Fibroblast of lung (primary cell): ENCODE measurements around the gene SNRPD3. TPM values are rescaled to one million over a fixed set of nuclear protein-coding genes. Genes with fewer than 3 reads are reported as not detected.
A peak's percentile ranks its signal among the peaks of the same experiment; 100 is the strongest.

Source experiments
- DNase-seq, 2 donors: peaks; one replicate each; pipeline versions ENCODE4 v3.0.0 to v3.0.0-alpha.2; 2010; ENCODE audit warnings: low read depth in 2 of 2
- H2AFZ ChIP-seq: 2 replicates; pipeline ENCODE4 v1.5.1; 2012; ENCODE audit warnings: low read length, control low read depth, inconsistent platforms
- H3K27ac ChIP-seq: 2 replicates; pipeline ENCODE4 v1.5.1; 2011; ENCODE audit warnings: low read length, control low read depth; ENCODE audit not compliant: insufficient read depth
- H3K27me3 ChIP-seq: 2 replicates; pipeline ENCODE4 v1.5.1; 2011; ENCODE audit warnings: mild to moderate bottlenecking, low read length; ENCODE audit not compliant: control insufficient read depth, insufficient read depth
- H3K36me3 ChIP-seq: 2 replicates; pipeline ENCODE4 v1.5.1; 2011; ENCODE audit warnings: low read length; ENCODE audit not compliant: control insufficient read depth, insufficient read depth
- H3K4me1 ChIP-seq: 2 replicates; pipeline ENCODE4 v1.5.1; 2011; ENCODE audit warnings: low read length; ENCODE audit not compliant: control insufficient read depth, insufficient read depth; ENCODE audit errors: extremely low read depth
- H3K4me2 ChIP-seq: 2 replicates; pipeline ENCODE4 v1.5.1; 2011; ENCODE audit warnings: low read length, control low read depth; ENCODE audit not compliant: insufficient read depth; ENCODE audit errors: extremely low read depth
- H3K4me3 ChIP-seq, 4 experiments: fragments of 200-600 bp in 1 of 4; sonication (generic) in 1 of 4; replicated peaks in 1 of 4; 2 replicates each; pipeline ENCODE4 v1.5.1; 2011 to 2016; ENCODE audit warnings: low read length in 4 of 4, low read depth in 3 of 4, mild to moderate bottlenecking in 3 of 4, control low read depth in 2 of 4, inconsistent platforms in 1 of 4, mixed read lengths in 1 of 4; ENCODE audit not compliant: insufficient read depth in 1 of 4; ENCODE audit errors: control extremely low read depth in 1 of 4
- H3K79me2 ChIP-seq: 2 replicates; pipeline ENCODE4 v1.5.1; 2012; ENCODE audit warnings: mild to moderate bottlenecking, low read length, inconsistent platforms; ENCODE audit not compliant: control insufficient read depth, insufficient read depth
- H3K9ac ChIP-seq: 2 replicates; pipeline ENCODE4 v1.5.1; 2011; ENCODE audit warnings: mild to moderate bottlenecking, low read length, control low read depth; ENCODE audit not compliant: insufficient read depth
- H3K9me3 ChIP-seq: 2 replicates; pipeline ENCODE4 v1.5.1; 2012; ENCODE audit warnings: low read depth, low read length; ENCODE audit not compliant: control insufficient read depth, insufficient read depth
- H4K20me1 ChIP-seq: 2 replicates; pipeline ENCODE4 v1.5.1; 2011; ENCODE audit warnings: low read length; ENCODE audit not compliant: control insufficient read depth, insufficient read depth; ENCODE audit errors: extremely low read depth
- EZH2 ChIP-seq: IDR thresholded peaks from 2 replicates; pipeline ENCODE4 v1.5.1; 2012; ENCODE audit warnings: low read length, control low read depth, mild to moderate bottlenecking; ENCODE audit errors: missing control alignments
- polyA plus RNA-seq, 2 donors: library from polyadenylated mRNA; depleted of rRNA in 1 of 2; stranded (reverse) in 1 of 2; unstranded in 1 of 2; fragments of >200 nt; gene quantifications; 2 replicates each; pipeline ENCODE4 v1.2.1, GENCODE V29; 2011 to 2012; ENCODE audit warnings: missing spikeins in 1 of 2
- total RNA-seq: library from RNA; depleted of rRNA; stranded (reverse); fragments of >200 nt; gene quantifications from 2 replicates; pipeline ENCODE4 v1.2.1, GENCODE V29; 2014
- TF ChIP-seq, protein P1 (sequence below), 2 donors: IDR thresholded peaks in 1 of 2; conservative IDR thresholded peaks in 1 of 2; 1 replicate in 1 of 2; 2 replicates in 1 of 2; pipeline ENCODE4 v1.5.1; 2011 to 2012; ENCODE audit warnings: low read length in 2 of 2, control low read depth in 1 of 2, inconsistent platforms in 1 of 2, low read depth in 1 of 2, mild to moderate bottlenecking in 1 of 2

The SNRPD3 gene
- total and polyA plus RNA-seq, 2 donors (not counting 1 experiment from before 2014, with no cell fraction given): 114 to 151 TPM

DNA sequence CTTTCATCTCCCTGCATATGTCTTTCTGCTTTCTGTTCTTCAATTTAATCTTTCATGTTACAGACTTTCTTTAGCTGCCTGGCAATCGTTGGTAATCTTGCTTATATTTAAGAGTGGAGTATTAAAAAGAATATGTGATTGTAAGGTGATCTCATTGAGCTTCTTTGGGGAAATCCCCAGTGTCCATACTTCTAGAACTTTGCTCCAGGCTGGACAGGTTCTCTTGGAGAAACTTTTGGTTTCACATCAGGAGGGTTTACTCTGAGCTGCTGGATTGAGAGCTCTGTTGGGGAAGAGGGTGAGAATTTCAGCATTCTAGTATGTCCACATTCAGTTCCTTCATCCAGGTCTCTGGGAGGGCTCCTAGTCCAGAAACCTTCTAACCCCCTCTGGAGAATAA is 21.0 kb downstream of the SNRPD3 start:
- Histone ChIP-seq H3K36me3 (peaks cover 3% of the 10 kb centered on the region), H3K9ac (no peak overlapping the region), H4K20me1 (no peaks in the 10 kb centered on the region), H3K4me2 (no peak overlapping the region), H3K9me3 (no peaks in the 10 kb centered on the region), H3K79me2 (no peaks in the 10 kb centered on the region), H2AFZ (no peak overlapping the region), H3K27ac (no peak overlapping the region), H3K4me1 (peaks cover 3% of the 10 kb centered on the region), H3K4me3 (no peak overlapping the region), H3K27me3 (no peaks in the 10 kb centered on the region)
- no peak for TF ChIP-seq EZH2
- TF ChIP-seq, protein P1, sequence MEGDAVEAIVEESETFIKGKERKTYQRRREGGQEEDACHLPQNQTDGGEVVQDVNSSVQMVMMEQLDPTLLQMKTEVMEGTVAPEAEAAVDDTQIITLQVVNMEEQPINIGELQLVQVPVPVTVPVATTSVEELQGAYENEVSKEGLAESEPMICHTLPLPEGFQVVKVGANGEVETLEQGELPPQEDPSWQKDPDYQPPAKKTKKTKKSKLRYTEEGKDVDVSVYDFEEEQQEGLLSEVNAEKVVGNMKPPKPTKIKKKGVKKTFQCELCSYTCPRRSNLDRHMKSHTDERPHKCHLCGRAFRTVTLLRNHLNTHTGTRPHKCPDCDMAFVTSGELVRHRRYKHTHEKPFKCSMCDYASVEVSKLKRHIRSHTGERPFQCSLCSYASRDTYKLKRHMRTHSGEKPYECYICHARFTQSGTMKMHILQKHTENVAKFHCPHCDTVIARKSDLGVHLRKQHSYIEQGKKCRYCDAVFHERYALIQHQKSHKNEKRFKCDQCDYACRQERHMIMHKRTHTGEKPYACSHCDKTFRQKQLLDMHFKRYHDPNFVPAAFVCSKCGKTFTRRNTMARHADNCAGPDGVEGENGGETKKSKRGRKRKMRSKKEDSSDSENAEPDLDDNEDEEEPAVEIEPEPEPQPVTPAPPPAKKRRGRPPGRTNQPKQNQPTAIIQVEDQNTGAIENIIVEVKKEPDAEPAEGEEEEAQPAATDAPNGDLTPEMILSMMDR (conservative IDR thresholded peaks at IDR 0.05 in 1 of 2, IDR thresholded peaks at IDR 0.05 in 1 of 2; ENCODE audit: low read depth in 1 of 2, low read length in 2 of 2): no peak
- DNase-seq: no peak

DNA sequence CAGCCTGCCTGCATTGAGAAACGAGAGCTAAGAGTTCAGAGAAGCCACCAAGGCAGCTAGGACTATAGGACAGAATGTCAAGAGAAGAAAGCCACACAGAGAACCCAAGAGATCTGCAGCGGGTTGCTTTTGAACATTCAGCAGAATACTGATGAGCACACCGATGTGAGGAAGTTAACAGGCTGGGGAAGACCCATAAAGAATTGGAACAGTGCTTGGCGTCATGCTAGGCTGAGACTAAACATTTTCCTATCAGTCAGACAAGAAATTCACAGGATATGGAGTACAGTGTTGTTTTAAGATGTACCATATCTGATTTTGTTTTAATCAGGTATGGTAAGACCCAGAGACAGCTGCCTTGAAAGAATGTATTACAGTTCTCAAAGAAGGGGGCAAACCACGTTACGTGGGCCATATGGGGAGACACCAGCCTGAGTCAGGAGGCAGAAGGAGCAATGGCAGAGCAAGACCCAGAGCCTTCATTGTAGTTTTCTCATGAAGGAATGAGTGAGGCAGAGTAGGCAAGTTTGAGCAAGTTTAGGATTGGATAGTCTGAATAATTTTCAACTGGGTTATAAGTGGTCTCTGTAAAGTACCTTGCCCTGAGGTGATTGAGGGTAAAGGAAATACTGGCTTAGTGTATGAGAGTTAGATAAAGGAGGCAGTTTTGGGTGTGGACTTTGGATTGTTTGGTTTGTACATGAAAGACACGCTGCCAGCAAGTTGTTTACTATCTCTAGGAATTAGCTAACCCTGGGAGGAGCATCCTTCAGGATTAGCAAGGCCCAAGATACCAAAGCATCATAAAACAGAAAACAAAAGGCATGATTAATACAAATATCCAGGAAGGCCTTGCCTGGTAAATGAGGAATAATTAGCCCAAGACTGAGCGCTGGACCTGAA is 22.8 kb downstream of the SNRPD3 start:
- no peak overlapping the region for H3K4me2 ChIP-seq
- H3K79me2 ChIP-seq: no peaks in the 10 kb centered on the region
- H3K9ac ChIP-seq: no peak overlapping the region
- H3K4me3 ChIP-seq: no peak overlapping the region
- H2AFZ ChIP-seq: no peak overlapping the region
- H4K20me1 ChIP-seq: no peaks in the 10 kb centered on the region
- DNase-seq: peak in 1 of 2 donors; percentile 7
- peaks cover 7% of the 10 kb centered on the region for H3K4me1 ChIP-seq
- H3K36me3 ChIP-seq: peaks cover 3% of the 10 kb centered on the region
- no peaks in the 10 kb centered on the region for H3K27me3 ChIP-seq
- H3K9me3 ChIP-seq: no peaks in the 10 kb centered on the region
- TF ChIP-seq, protein P1 (conservative IDR thresholded peaks at IDR 0.05 in 1 of 2, IDR thresholded peaks at IDR 0.05 in 1 of 2; ENCODE audit: low read depth in 1 of 2, low read length in 2 of 2): no peak
- no peak for TF ChIP-seq EZH2
- H3K27ac ChIP-seq: no peak overlapping the region

DNA sequence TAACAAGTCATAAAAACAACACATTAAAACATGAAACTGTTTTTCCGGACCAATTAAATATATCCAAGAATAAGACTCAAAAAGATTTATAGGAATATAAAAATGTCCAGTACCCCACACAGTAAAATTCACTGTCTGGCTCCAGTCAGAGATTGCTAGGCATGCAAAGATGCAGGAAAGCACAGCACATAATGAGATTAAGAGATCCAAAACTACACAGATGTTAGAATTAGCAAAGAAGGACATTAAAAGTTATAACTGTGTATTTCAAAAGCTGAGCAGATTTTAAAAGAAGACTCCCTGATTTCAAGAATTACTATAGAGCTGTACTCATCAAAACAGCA is 23.4 kb downstream of the SNRPD3 start:
- no peak overlapping the region for H3K4me2 ChIP-seq
- no peak overlapping the region for H3K9ac ChIP-seq

More for the DNA sequence above, 23.4 kb downstream of the SNRPD3 start:
- H3K27ac ChIP-seq: no peak overlapping the region
- no peak overlapping the region for H3K4me3 ChIP-seq
- H3K4me1 ChIP-seq: peaks cover 7% of the 10 kb centered on the region
- no peaks in the 10 kb centered on the region for H3K79me2 ChIP-seq
- no peaks in the 10 kb centered on the region for H3K36me3 ChIP-seq
- TF ChIP-seq, protein P1 (conservative IDR thresholded peaks at IDR 0.05 in 1 of 2, IDR thresholded peaks at IDR 0.05 in 1 of 2; ENCODE audit: low read depth in 1 of 2, low read length in 2 of 2): no peak
- TF ChIP-seq EZH2: no peak
- H4K20me1 ChIP-seq: no peaks in the 10 kb centered on the region
- no peaks in the 10 kb centered on the region for H3K9me3 ChIP-seq
- DNase-seq: no peak
- H2AFZ ChIP-seq: no peak overlapping the region
- H3K27me3 ChIP-seq: no peaks in the 10 kb centered on the region
